Measurements from ENCODE around the gene IGDCC3. TPM values are rescaled to one million over a fixed set of nuclear protein-coding genes. Genes with fewer than 3 reads are reported as not detected.

IGDCC3 gene
- polyA plus RNA-seq, 1 donor from 2014 or later, result 14.4 TPM

GRCh38 chr15:65339920-65340319 lies 37.9 kb downstream of the IGDCC3 start:
- Histone ChIP-seq H3K36me3 (ENCODE audit: insufficient read depth, low read length) (no peaks in the 10 kb centered on the region), H4K20me1 (ENCODE audit: insufficient read depth) (no peaks in the 10 kb centered on the region), H3K9me3 (ENCODE audit: low read length) (no peaks in the 10 kb centered on the region), H3F3A (ENCODE audit: insufficient read depth, low read length, poor library complexity, severe bottlenecking) (no peaks in the 10 kb centered on the region), H3K4me3 (ENCODE audit: low read length) (no peak overlapping the region), H3K9ac (ENCODE audit: low read length) (no peak overlapping the region), H3K9me2 (ENCODE audit: insufficient read depth, low read length) (no peaks in the 10 kb centered on the region), H3K27ac (ENCODE audit: low read length) (no peak overlapping the region), H2AFZ (ENCODE audit: low read depth, low read length) (no peak overlapping the region), H3K79me2 (replicated peaks; ENCODE audit: insufficient read depth, low read length) (peaks cover 6% of the 10 kb centered on the region), H3K27me3 (ENCODE audit: insufficient read depth, low read depth, low read length) (no peaks in the 10 kb centered on the region), H3K4me2 (ENCODE audit: low read length) (no peak overlapping the region)
- no peak for TF ChIP-seq EP300 (conservative IDR thresholded peaks at IDR 0.05; ENCODE audit: poor library complexity, severe bottlenecking)
- TF ChIP-seq TAF1 (IDR thresholded peaks at IDR 0.05; ENCODE audit: low read depth), result no peak
- no peak for TF ChIP-seq CTCF (IDR thresholded peaks at IDR 0.05; ENCODE audit: poor library complexity, severe bottlenecking)
- TF ChIP-seq EZH2 (IDR thresholded peaks at IDR 0.05; ENCODE audit: borderline replicate concordance, insufficient read depth, low read length, poor library complexity, severe bottlenecking), result no peak
- no peak for TF ChIP-seq RAD21 (conservative IDR thresholded peaks at IDR 0.05)
- no peak for TF ChIP-seq REST (IDR thresholded peaks at IDR 0.05; ENCODE audit: borderline replicate concordance)
- TF ChIP-seq POLR2AphosphoS5 (IDR thresholded peaks at IDR 0.05), result no peak
- no peak for TF ChIP-seq SMC3 (conservative IDR thresholded peaks at IDR 0.05; ENCODE audit: poor library complexity)
- TF ChIP-seq MXI1 (conservative IDR thresholded peaks at IDR 0.05; ENCODE audit: poor library complexity, severe bottlenecking), result no peak

- Histone ChIP-seq H3K36me3 (ENCODE audit: insufficient read depth, low read length) (no peaks in the 10 kb centered on the region), H3K27me3 (ENCODE audit: insufficient read depth, low read depth, low read length) (no peaks in the 10 kb centered on the region), H3K79me2 (replicated peaks; ENCODE audit: insufficient read depth, low read length) (peaks cover 6% of the 10 kb centered on the region), H3K4me2 (ENCODE audit: low read length) (no peak overlapping the region), H3K9me3 (ENCODE audit: low read length) (no peaks in the 10 kb centered on the region), H3K27ac (ENCODE audit: low read length) (no peak overlapping the region), H4K20me1 (ENCODE audit: insufficient read depth) (no peaks in the 10 kb centered on the region), H2AFZ (ENCODE audit: low read depth, low read length) (no peak overlapping the region), H3K9ac (ENCODE audit: low read length) (no peak overlapping the region), H3K4me3 (ENCODE audit: low read length) (no peak overlapping the region), H3K9me2 (ENCODE audit: insufficient read depth, low read length) (no peaks in the 10 kb centered on the region), H3F3A (ENCODE audit: insufficient read depth, low read length, poor library complexity, severe bottlenecking) (no peaks in the 10 kb centered on the region)
- TF ChIP-seq TAF1 (IDR thresholded peaks at IDR 0.05; ENCODE audit: low read depth) (no peak), SMC3 (conservative IDR thresholded peaks at IDR 0.05; ENCODE audit: poor library complexity) (no peak), POLR2AphosphoS5 (IDR thresholded peaks at IDR 0.05) (no peak)
Measured at GRCh38 chr15:65339416-65339815, 38.4 kb downstream of the IGDCC3 start.

GRCh38 chr15:65338823-65339222 lies 39.0 kb downstream of the IGDCC3 start:
- no peak overlapping the region for H3K27ac ChIP-seq (ENCODE audit: low read length)
- no peak for TF ChIP-seq TAF1 (IDR thresholded peaks at IDR 0.05; ENCODE audit: low read depth)
- TF ChIP-seq MXI1 (conservative IDR thresholded peaks at IDR 0.05; ENCODE audit: poor library complexity, severe bottlenecking), result no peak
- TF ChIP-seq CTCF (IDR thresholded peaks at IDR 0.05; ENCODE audit: poor library complexity, severe bottlenecking), result no peak
- no peak for TF ChIP-seq SMC3 (conservative IDR thresholded peaks at IDR 0.05; ENCODE audit: poor library complexity)
- no peak for TF ChIP-seq EP300 (conservative IDR thresholded peaks at IDR 0.05; ENCODE audit: poor library complexity, severe bottlenecking)
- no peak for TF ChIP-seq REST (IDR thresholded peaks at IDR 0.05; ENCODE audit: borderline replicate concordance)
- no peak for TF ChIP-seq POLR2AphosphoS5 (IDR thresholded peaks at IDR 0.05)
- TF ChIP-seq EZH2 (IDR thresholded peaks at IDR 0.05; ENCODE audit: borderline replicate concordance, insufficient read depth, low read length, poor library complexity, severe bottlenecking), result no peak
- TF ChIP-seq RAD21 (conservative IDR thresholded peaks at IDR 0.05), result no peak
- no peak overlapping the region for H3K9ac ChIP-seq (ENCODE audit: low read length)
- H4K20me1 ChIP-seq (ENCODE audit: insufficient read depth), result no peaks in the 10 kb centered on the region
- no peaks in the 10 kb centered on the region for H3K9me2 ChIP-seq (ENCODE audit: insufficient read depth, low read length)
- H3F3A ChIP-seq (ENCODE audit: insufficient read depth, low read length, poor library complexity, severe bottlenecking), result no peaks in the 10 kb centered on the region
- no peak overlapping the region for H3K4me3 ChIP-seq (ENCODE audit: low read length)
- H3K4me2 ChIP-seq (ENCODE audit: low read length), result no peak overlapping the region
- H3K79me2 ChIP-seq (replicated peaks; ENCODE audit: insufficient read depth, low read length), result peaks cover 6% of the 10 kb centered on the region
- H3K9me3 ChIP-seq (ENCODE audit: low read length), result no peaks in the 10 kb centered on the region
- H3K27me3 ChIP-seq (ENCODE audit: insufficient read depth, low read depth, low read length), result no peaks in the 10 kb centered on the region
- no peaks in the 10 kb centered on the region for H3K36me3 ChIP-seq (ENCODE audit: insufficient read depth, low read length)
- no peak overlapping the region for H2AFZ ChIP-seq (ENCODE audit: low read depth, low read length)
